ENCODE data around the gene COLEC11.
A peak's percentile ranks its signal among the peaks of the same experiment; 100 is the strongest.

Gene COLEC11

GRCh38 chr2:3585261-3586109 is 9.4 kb upstream of the COLEC11 start:
- no peak for DNase-seq

GRCh38 chr2:3586220-3586619 is 8.7 kb upstream of the COLEC11 start:
- no peak for DNase-seq

GRCh38 chr2:3587021-3587420 is 7.9 kb upstream of the COLEC11 start:
- no peak for DNase-seq

GRCh38 chr2:3587432-3587831 is 7.5 kb upstream of the COLEC11 start:
- DNase-seq, result no peak

- DNase-seq, result no peak
Observed at GRCh38 chr2:3588084-3588483, 6.8 kb upstream of the COLEC11 start.

GRCh38 chr2:3589086-3589485 is 5.8 kb upstream of the COLEC11 start:
- no peak for DNase-seq

- DNase-seq, result no peak
Observed at GRCh38 chr2:3595404-3595803, 492 bp downstream of the COLEC11 start.

- no peak for DNase-seq
Observed at GRCh38 chr2:3595985-3596384, 1.1 kb downstream of the COLEC11 start.

- DNase-seq, result no peak
Observed at GRCh38 chr2:3596901-3597417, 2.0 kb downstream of the COLEC11 start.

GRCh38 chr2:3597567-3597966 is 2.7 kb downstream of the COLEC11 start:
- no peak for DNase-seq

- DNase-seq, result no peak
Observed at GRCh38 chr2:3598197-3598910, 3.4 kb downstream of the COLEC11 start.

GRCh38 chr2:3598912-3599854 is 4.3 kb downstream of the COLEC11 start:
- no peak for DNase-seq

GRCh38 chr2:3600256-3600855 is 5.4 kb downstream of the COLEC11 start:
- DNase-seq, result no peak

GRCh38 chr2:3601561-3602271 is 6.8 kb downstream of the COLEC11 start:
- DNase-seq, result no peak

- DNase-seq, result no peak
Observed at GRCh38 chr2:3602553-3603339, 7.8 kb downstream of the COLEC11 start.

GRCh38 chr2:3603536-3604206 is 8.8 kb downstream of the COLEC11 start:
- DNase-seq, result no peak

- no peak for DNase-seq
Observed at GRCh38 chr2:3604207-3604877, 9.4 kb downstream of the COLEC11 start.

- DNase-seq, result peak; percentile 88
Observed at GRCh38 chr2:3604991-3605961, 10.4 kb downstream of the COLEC11 start.

- DNase-seq, result no peak
Observed at GRCh38 chr2:3606028-3606369, 11.1 kb downstream of the COLEC11 start.
